ENCODE data around the gene PTK6.

Gene PTK6

DNA sequence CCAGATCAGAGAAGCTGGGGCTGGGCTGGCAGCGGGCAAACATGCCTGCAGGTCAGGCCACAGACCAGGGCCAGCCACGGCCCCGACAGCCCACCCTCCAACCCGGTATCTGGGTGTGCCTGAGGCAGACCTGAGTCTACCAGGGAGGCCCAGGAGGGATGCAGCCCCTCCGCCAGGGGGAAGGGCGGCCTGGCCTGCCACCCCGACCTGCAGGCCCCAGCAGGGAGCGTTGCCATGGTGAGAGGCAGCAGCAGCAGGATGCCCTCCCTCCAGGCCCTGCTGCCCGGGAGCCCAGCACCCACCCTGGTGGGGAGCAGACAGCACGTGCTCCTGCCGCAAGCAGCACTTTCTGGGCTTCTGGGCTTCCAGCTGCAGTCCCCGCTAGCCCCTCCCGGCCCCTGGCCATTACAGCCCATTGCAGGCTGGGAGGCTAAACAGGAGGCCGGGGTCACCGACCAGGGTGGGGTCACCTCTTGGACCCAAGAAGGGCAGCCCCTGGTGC lies 34.5 kb downstream of the PTK6 start:
- no peak for DNase-seq

DNA sequence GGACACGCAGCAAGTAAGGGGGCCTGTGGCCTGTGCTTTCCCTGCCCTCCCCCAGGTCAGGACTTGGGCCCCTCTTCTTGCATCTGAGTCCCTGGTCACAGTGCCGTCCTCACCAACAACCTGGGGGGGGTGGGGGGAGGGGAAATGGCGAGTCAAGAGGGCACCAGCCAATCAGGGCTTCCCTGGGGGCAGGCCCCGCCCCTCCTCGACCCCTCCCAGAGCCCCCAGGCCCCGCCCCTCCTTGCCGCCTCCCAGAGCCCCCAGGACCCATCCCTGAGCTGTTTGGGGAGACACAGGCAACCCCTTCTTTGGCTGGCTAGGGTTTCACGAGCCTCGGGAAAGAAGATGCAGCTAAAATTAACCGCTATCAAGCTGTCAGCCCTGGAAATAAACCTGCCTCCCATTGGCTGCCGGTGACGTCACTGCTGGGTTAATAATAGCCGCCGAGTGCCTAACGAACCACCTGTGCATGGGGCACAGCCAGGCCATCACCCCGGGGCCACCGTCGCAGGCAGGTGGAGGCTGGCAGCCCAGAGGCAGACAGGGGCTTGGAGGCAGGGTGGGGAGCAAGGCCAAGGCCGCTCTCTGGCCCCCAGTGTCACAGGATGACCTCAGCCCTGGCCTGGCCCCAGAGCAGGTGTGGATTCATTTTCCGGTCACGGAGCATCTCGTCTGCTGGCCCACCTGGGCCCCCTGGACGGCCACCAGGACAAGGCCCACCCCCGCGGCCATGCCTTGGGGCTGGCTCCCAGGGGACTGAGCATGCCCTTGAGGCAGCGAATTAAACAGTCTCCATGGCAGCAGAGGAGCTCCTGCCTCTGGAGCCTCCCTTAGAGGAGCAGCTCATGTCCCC lies 35.1 kb downstream of the PTK6 start:
- DNase-seq, result no peak

DNA sequence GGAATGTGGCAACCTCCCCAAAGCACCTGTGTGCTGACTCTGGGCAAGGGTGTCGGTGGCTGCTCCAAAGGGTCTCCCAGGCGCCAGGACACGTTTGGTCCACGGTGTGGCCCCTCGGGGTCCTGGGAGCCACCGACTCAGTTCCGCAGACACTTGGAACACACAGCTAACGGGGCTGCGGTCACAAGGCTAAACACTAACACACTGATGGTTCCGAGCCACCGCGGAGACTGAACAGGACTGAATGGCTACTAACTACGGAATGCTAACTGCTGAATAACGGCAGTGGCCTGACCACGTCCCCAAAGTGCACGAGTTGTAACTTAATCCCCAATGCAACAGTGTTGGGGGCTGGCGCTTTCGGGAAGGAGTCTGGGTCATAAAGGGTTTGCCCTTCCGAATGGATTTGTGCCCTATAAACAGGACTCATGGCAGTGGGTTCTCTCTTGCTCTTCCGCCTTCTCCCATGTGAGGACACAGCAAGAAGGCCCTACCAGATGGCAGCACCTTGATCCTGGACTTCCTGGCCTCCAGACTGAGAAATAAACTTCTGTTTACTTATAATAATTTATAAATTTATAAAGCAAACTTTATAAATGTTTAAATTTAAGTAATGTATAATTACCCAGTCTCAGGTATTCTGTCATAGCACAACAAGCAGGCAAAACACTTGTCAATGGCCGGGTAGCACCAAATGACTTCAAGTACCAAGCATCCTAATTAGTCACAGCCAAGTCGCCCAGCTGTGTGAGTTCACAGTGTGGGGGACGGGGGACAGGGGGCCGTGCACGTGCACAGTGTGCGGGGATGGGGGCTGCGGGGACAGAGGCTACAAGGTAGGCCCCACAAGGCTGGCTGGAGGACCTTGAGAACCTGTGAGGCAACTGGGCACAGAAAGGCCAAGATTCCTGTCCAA lies 36.0 kb downstream of the PTK6 start:
- no peak for DNase-seq

DNA sequence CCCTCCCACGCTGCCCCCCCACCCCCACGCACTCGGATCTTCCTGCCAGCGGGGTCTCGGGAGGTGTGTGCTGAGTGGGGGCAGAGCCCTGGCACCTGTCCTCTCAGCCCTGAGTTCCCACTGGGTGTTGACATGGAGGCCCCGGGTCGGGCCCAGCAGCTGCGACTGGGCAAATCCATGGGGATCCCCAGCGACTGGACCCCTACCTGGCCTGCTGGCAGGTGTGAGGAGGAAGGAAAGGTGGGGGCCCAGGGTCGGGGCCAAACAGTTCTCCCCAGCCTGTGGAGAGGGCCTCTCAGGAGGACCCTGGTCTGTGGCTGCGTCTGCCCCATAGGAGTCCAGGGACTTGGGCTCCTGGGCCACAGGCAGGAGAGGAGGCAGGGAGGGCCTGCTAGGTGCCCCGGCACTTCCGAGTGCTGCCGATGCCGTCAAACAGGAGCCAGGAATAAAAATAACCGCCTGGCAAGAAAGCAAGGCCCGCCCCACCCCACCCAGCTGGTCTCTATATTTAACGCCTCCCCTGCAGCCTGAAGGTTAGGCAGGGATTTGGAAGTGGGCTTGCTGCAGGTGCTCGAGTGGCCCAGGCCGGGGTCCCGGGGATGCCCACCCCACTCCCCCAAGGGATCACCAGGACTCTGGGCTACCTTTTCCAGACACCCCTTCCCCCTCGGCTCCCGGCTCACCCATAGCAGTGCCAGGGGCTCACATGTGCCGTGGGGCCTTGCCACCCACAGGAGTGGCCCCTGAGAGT lies 36.9 kb downstream of the PTK6 start:
- no peak for DNase-seq

DNA sequence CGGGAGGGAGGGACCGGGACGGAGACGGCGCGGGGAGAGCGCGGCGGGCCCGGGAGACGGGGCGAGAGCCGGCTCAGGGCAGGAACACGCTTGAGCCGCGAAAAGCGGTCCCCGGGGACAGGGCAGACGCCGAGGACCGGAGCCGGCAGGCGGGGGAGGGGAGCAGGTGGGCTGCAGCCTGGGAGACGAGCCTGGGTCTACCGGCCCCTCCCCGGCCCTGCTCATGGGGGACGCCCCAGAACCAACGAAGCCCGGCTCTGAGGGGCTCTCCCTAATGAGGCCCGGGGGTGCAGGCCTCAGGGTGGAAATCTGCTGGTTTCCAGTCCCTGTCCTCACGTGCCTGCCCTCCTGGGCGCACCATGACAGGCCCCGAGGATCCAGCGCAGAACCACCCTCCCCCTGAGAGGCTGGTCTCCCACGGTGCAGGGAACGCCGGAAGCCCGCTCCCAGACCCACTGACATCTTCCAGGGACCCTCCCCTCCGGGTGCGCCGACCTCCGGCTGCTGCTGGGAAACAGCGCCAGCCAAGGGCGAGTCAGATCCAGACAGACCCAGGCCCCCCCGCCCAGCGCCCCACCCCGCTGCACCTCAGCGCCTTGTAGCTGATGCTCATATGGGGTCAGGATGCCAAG lies 37.7 kb downstream of the PTK6 start:
- DNase-seq, result no peak

DNA sequence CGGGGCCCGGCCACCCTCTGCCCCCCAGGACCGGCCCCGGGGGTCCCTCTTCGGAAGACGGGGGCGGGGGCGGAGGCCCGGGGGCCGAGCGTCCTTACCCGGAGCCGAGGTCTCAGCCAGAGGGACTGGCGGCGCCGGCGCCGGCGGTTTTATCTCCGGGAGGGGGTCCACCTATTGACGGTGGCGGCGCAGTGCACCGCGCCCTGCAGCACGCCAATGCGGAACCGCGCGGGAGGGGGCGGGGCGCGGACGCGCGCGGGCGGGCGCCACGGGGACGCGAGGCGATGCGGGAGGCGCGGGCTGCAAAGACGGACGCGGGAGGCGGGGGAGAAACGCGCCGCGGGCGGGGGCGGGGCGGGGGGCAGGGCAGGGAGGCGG lies 38.2 kb downstream of the PTK6 start, which contains the start of gene EEF1A2:
EEF1A2 (minus strand) TSS at position 124 of the 378 bp plus-strand sequence. CDS start 1,320 bp downstream, outside the sequence.
- DNase-seq, result no peak

DNA sequence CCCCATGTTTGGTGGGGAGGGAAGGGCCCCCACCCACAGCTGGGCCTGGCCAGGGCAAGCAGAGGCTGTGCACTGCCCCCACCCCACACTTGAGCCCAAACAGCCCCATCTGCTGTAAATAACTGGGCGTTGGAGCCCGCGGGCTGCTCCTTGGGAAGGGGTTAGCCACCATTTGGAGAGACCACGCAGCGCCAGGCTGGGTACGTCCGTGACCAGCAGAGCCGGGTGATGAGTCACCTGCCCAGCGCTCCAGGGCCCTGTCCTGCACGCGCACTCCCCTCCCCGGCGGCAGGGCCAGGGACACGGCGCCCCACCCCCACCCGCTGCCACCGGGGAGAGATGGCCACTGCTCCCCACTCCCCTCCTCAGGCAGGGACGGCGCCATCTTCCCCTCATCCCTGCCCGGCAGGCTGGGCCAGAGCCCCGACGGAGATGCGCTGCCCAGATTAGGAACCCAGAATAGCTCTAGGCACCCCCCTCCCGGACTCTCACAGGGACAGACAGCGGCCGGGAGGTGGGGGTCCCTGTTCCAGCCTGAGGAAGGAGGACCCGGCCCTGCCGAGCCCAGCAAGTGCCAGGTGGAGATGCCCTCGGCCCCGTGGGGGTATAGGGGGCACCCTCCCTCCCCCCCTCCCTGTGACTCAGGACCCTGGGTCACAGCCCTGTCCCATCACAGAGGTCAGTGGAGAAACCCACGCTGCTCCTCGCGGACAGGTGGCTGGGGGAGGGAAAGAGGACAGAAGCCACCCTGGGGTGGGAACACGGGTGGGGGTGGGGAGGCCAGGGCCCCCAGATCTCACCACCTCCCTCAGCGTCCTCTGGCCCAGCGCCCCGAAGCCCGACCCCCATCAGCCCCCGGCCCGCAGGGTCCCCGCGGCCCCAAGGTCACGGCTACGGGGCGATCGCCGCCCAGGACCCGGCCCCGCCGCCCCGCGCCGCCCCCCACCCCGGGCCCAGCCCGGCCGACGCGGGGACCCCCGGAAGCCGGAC lies 38.9 kb downstream of the PTK6 start:
- no peak for DNase-seq

DNA sequence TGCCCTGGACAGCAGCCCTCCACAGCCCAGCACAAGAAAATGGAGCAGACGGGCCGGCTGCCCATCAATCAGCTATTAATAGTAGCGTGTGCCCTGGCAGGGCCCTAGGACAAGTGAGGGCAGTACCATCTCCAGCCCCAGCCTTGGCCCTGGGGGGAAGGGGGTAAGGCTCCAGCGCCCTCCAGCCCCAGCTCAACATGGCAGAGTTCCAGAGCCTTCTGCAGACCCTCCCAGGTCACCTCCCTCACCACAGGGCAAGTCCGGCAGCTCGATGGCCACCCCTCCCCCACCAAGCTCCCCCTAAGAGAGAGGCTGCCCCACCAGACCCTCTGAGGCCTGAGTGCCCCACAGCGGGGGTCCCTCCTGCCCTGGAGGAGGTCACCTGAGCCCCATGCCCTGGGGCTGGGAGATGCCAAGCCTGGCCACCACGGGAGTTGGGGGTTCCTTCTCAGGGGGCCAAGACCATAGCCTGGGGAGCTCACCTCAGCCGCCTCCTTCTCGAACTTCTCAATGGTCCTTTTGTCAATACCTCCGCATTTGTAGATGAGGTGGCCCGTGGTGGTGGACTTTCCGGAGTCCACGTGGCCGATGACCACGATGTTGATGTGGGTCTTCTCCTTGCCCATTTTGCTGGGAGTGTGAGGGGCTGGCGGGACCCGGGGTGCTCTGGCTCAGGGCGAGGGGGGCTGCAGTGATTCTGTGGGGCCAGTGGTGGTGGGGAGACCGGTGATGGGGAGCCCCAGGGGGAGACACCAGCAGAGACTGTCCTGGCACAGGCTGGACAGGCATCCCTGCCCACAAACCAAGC lies 39.8 kb downstream of the PTK6 start:
- no peak for DNase-seq

DNA sequence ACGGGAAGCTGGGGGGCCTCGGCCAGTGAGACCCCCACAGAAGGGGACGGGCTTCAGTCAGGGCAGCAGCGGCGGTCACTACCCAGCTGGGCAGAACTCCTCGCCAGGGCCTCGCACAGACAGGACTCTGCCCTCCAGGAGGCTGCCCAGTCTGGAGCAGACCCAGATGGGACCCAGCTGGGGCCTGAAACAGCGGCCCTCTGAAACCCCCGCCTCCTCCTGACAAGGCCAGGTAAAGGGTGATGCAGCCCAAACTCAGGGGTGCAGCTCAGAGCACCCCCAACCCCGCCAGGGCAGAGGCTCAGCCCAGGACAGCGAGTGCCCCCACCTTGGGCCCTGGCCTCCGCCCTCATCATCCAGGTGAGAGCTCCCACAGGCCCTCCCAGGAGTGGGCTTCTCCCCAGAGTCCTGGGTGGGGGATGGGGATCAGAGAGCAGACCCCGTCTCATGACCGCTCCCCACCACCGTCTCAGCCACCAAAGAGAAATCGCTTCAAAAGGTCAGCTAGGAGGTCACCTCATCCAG lies 40.5 kb downstream of the PTK6 start:
- no peak for DNase-seq

DNA sequence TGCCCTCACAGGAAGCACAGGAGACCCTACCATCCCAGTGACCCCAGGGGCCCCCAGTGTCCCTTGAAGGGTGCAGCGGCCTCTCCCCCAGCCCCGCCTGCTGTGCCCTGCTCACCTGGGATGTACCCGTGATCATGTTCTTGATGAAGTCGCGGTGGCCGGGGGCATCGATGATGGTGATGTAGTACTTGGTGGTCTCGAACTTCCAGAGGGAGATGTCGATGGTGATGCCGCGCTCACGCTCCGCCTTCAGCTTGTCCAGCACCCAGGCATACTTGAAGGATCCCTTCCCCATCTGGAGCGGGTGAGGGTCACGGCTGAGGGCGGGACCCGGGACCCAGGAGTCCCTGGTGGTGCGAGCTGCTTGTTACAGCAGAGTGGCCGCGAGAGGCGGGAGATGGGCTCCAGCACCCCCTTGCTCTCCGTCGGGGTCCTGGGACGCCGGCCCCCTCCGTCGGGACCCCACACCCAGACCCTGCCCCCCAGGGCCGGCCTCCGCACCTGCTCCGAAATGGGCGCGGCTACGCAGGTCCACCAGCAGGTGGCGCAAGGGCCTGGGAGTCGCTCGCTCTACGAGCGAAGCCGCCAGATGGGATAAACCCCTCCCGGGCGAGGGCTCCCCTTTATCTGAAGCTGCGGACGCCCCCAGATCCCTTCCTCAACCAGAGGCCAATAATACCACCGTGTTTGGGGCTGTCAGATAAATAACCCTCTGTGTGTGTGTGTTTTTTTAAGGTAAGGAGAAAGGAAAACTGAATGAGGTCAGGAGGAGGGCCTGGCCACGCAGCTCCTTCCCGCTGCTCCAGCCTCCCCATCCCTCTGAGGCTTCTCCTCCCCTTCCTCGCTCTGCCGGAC lies 41.2 kb downstream of the PTK6 start:
- DNase-seq, result peak; percentile 31

DNA sequence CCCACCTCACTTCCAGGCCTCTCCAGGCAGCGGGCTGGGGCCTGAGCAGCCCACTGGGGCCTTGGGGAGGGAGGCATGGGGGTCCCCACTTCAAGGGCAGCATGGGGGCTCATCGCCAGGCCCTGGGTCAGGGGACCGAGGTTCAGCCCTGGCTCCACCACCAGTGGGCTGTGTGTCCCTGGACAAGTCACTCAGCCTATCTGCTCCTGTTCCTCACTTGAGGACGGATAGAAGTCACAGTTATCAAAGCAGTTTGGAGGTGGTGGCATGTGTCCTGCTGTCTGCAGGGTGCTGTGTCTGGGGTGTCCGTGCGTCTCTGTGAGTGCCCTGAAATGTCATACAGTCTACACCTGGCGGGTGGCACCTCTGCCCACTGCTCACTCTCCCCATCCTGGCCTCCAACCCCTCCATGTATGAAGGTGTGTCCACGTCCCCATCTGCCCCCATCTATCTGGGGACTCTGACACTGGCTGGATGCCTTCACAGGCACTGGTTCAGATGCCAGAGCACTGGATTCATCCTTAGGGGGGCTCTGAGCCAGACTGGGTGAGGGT lies 41.9 kb downstream of the PTK6 start:
- DNase-seq, result no peak

DNA sequence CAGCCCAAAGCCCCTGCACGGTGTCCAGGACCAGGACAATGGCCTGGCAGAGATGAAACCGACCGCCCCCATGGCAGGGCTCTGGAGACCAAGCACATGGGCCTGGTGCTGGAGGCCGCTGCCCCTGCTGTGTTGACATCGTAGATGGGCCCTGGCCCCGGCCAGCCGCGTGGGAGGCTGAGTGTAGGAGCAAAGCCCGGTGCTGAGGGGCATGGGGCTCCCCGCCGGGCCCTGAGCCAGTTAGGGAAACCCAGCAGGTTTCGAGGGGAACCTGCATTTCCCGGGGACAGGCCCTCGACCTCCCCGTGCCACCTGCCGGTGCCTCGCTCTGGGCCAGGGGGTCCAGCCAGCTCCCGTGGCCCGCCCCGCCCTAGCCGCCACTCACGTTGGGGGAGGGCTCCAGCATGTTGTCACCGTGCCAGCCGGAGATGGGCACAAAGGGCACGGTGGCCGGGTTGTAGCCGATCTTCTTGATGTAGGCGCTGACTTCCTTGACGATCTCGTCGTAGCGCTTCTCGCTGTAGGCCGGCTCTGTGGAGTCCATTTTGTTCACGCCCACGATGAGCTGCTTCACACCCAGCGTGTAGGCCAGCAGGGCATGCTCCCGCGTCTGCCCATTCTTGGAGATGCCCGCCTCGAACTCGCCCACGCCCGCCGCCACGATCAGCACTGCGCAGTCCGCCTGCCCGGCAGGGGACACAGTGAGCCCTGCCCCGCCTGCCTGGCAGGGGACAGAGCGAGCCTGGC lies 42.6 kb downstream of the PTK6 start:
- no peak for DNase-seq

DNA sequence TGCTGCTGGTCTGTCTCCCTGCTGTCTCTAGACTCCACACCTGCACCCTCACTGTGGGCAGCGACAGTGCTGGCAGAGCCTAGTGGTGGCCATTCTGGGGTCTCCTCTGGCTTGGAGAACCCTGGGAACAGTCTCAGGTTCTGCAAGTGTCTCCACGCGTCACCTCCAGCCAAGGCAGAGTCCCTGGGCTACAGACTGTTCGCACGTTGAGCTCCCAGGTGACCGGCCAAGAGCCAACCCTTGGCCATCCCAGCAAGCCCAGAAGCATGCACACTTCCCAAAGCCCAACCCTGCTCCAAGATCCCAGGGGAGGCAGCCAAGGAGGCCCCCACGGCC lies 43.1 kb downstream of the PTK6 start:
- DNase-seq, result no peak

DNA sequence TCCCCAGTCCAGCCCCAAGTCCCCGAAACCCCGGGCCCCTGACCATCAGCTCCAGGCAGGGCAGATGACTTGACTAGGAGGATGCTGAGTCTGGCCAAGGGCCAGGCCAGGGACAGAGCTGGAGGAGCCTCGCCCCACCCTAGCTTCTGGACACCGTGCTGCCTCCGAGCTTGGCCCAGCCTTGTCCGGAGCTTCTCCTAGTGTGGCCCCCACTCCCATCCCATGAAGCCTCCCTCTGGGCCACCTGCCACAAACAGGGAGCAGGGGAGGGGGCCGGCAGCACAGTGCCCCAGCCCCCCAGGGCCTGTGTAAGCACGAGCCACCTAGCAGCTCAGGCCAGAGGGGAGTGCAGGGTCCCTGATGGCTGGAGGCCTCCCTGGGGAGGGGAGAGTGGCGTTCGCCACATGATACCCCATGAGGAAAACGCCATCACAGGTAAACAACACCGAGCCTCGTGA lies 43.6 kb downstream of the PTK6 start:
- DNase-seq, result no peak

DNA sequence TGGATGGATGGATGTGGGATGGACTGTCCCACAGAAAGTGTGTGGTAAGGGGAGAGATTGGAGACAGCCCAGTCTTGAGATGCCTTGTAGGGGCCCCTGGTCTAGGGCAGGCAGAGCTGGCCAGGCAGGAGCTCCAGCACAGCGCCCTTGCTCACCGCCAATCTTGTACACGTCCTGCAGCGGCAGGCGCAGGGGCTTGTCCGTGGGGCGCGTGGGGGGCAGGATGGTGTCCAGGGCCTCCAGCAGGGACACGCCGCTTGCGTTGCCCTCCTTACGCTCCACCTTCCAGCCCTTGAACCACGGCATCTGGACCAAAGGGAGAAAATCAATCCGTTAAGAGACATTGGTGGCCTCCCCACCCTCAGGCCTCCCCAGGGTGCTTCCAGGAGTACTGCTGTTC lies 44.2 kb downstream of the PTK6 start:
- no peak for DNase-seq

DNA sequence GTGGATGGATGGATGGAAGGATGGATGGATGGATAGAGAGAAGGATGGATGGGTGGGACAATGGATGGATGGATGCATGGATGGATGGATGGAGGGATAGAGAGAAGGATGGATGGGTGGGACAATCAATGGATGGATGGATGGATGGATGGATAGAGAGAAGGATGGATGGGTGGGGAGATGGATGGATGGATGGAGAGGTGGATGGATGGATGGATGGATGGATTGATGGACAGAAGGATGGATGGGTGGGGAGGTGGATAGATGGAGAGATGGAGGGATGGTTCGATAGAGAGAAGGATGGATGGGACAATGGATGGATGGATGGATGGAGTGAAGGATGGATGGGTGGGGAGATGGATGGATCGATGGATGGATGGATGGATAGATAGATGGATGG lies 44.7 kb downstream of the PTK6 start:
- no peak for DNase-seq

DNA sequence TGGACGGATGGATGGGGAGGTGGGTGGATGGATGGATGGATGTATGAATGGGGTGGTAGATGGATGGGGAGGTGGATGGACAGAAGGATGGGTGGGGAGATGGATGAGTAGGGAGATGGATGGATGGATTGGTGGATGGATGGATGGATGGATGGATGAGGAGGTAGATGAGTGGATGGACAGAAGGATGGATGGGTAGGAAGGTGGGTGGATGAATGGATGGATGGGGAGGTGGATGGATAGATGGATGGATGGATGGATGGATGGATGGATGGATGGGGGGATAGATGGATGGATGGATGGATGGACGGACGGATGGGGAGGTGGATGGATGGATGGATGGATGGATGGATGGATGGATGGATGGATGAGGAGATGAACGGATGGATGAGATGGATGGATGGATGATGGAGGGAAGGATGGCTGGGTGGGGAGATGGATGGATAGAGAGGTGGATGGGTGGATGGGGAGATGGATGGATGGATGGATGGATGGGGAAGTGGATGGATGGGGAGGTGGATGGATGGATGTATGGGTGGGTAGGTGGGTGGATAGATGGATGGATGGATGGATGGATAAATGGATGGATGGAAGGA lies 45.4 kb downstream of the PTK6 start:
- DNase-seq, result no peak

DNA sequence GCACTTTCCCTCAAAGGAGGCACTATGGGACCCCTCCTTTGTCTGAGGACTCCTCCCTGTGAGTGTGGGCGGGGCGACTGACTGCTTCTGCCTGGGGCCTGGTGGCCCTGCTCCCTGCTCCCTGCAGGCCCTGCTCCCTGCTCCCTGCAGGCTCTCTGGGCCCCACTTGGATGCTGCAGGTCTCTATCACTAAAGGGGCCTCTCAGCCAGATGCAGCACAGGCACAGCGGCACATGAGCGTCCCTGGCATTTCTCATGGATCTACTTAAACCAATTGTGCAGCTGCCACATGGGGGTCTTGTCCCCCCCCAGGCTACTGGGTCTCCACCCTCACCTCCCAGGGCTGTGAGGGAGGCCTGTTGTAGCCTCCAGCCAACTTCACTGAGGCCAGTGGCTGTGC lies 46.1 kb downstream of the PTK6 start:
- no peak for DNase-seq

Data from KG1 (cell line).